GM19455 (cell line): ENCODE data around the gene THAP9.
"Not testable (repeated sequence)": the region's sequence is repeated elsewhere in the genome, so short reads cannot be mapped to it uniquely, and the experiment has no call there.

ENCODE experiments used
- ATAC-seq: cut with Tn5 transposase; IDR thresholded peaks from one replicate; pipeline ENCODE4 v1.9.1; 2021; ENCODE audit not compliant: unreplicated experiment

The THAP9 gene

GRCh38 chr4:82892467-82892802 lies 8.1 kb upstream of the THAP9 start:
- ATAC-seq, result no peak

GRCh38 chr4:82893942-82894341 lies 6.6 kb upstream of the THAP9 start:
- no peak for ATAC-seq

- no peak for ATAC-seq
Observed at GRCh38 chr4:82896755-82897154, 3.8 kb upstream of the THAP9 start.

DNA sequence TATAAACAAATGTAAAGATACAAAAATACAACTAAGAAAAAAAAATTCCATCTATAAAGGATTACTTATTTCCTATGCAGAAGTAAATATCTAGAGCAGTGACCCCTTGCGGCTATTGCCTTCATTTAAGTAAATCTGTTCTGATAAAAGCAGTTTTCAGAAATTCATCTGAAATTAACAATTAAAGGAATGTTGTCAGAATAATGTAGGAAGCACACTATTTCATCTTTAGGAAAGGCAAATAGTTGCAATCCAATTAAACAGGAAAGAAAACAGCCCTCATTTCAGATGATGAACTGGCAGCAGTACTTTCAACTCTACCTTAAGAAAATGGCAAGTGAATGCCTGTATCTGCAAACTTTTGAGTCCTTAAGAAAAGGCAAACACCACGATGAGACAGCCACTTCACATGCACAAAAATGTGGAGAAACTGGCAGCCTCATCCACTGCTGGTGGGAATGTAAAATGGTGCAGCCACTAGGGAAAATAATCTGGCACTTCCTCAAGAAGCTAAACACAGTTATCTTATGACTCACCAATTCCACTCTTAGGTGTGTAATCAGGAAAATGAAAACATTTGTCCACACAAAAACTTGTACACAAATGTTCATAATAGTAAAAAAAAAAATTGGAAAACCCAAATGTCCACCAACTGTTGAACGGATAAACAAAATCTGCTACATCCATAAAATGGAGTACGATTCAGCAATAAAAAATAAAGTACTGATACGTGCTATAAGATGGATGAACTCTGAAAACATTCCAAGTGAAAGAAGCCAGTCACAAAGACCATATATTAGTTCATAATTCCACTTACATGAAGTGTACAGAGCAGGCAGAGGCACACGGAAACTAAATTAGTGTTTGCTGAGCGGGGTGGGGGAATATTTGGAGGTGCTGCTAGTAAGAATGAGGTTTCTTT lies 2.0 kb upstream of the THAP9 start:
- ATAC-seq, result no peak

- no peak for ATAC-seq
Observed at GRCh38 chr4:82899374-82900065, 1.0 kb upstream of the THAP9 start.

- peak; percentile 1 for ATAC-seq
Observed at GRCh38 chr4:82900066-82900410, 497 bp upstream of the THAP9 start.

- ATAC-seq, result no peak
Observed at GRCh38 chr4:82901183-82901718, 716 bp downstream of the THAP9 start.

DNA sequence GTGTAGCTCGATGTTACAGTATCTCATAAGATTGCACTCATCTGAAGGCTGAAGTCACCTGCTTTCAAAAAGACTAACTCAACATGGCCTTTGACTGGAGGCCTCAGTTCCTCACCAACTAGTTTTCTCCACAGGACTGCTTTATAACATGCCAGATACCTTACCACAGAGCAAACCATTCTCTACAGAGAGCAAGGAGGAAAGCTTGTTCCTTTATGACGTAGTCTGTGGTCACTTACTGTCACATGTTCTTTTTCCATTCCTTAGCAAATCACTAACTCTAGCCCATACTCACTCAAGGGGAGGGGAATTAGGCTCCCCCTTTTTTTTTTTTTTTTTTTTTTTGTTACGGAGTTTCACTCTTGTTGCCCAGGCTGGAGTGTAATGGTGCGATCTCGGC lies 3.2 kb downstream of the THAP9 start:
- ATAC-seq, result no peak

DNA sequence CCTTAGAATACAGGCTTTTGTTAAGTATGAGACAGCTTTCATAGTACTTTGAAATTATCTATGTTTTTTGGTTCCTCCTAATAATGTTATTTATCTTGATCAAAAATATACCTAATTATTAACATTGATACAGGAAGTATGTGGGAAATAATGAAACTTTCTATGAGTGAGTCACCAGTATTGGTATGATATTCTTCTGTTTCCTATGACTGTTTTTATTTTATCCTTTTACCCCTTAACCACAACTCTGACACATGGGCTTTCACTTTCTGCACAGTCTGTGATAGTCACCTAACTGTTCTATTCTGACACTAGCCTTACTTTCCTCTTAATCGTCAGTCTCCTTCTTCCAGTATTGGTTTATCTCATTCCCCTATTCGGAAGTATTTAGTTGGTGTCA lies 4.7 kb downstream of the THAP9 start:
- peak; percentile 39 for ATAC-seq

- no peak for ATAC-seq
Observed at GRCh38 chr4:82906469-82906868, 5.9 kb downstream of the THAP9 start.

GRCh38 chr4:82909326-82909725 lies 8.8 kb downstream of the THAP9 start:
- no peak for ATAC-seq

GRCh38 chr4:82913305-82913704 lies 12.8 kb downstream of the THAP9 start:
- ATAC-seq, result no peak

DNA sequence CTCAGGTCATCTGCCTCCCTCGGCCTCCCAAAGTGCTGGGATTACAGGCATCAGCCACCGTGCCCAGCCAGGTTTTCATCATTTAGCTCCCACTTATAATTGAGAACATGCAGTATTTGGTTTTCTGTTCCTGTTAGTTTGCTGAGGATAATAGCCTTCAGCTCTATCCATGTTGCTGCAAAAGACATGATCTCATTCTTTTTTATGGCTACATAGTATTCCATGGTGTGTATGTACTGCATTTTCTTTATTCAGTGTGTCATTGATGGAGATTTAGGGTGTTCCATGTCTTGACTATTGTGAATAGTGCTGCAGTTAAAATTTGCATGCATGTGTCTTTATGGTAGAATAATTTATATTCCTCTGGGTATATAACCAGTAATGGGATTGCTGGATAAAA lies 13.4 kb downstream of the THAP9 start:
- not testable (repeated sequence) for ATAC-seq

DNA sequence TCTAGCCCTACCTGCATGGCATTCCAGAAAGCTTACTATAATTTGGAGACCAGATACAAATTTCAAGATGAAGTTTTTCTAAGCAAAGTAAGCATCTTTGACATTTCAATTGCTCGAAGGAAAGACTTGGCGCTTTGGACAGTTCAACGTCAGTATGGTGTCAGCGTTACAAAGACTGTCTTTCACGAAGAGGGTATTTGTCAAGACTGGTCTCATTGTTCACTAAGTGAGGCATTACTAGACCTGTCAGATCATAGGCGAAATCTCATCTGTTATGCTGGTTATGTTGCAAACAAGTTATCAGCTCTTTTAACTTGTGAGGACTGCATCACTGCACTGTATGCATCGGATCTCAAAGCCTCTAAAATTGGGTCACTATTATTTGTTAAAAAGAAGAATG lies 17.6 kb downstream of the THAP9 start:
- no peak for ATAC-seq

- no peak for ATAC-seq
Observed at GRCh38 chr4:82919386-82919785, 18.9 kb downstream of the THAP9 start.

GRCh38 chr4:82921795-82922194 lies 21.3 kb downstream of the THAP9 start:
- ATAC-seq, result no peak

- ATAC-seq, result no peak
Observed at GRCh38 chr4:82930848-82931755, 30.6 kb downstream of the THAP9 start.

DNA sequence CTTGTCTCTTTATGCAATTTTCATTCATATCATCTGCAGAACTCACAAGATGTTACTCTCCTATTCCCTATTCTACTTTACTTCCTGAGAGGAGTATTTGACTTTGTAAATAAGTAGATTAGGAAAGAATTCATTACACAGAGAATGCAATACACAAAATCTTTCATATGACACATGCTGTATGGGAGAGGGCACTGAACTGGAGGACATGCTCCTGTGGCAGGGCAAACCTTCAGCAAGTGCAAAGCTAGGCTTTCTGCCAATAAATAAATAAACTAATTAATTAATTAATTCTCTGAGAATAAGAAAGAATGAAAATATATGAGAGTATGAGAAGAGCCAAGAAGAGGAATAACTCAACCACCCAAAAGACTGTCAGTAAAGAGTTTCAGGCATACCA lies 33.9 kb downstream of the THAP9 start:
- ATAC-seq, result no peak

DNA sequence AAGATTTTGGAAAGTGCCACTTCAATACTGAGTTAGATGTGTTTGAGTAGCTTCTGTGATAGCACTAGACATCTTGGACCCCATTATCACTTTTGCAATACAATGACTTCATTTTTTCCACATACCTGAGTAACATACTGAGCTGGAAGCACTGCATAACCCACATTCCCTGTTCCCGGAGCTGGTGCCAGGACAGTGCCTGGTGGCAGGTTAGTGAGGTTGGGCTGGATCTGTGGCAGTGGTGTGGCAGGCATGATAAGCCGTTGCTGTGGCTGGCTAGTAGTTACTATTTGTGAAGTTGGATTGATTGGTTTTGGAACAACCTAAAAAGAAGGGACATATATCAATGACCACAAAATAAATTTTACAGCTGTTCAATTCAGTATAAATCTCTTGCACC lies 38.9 kb downstream of the THAP9 start:
- no peak for ATAC-seq

- no peak for ATAC-seq
Observed at GRCh38 chr4:82947498-82947897, 47.0 kb downstream of the THAP9 start.

DNA sequence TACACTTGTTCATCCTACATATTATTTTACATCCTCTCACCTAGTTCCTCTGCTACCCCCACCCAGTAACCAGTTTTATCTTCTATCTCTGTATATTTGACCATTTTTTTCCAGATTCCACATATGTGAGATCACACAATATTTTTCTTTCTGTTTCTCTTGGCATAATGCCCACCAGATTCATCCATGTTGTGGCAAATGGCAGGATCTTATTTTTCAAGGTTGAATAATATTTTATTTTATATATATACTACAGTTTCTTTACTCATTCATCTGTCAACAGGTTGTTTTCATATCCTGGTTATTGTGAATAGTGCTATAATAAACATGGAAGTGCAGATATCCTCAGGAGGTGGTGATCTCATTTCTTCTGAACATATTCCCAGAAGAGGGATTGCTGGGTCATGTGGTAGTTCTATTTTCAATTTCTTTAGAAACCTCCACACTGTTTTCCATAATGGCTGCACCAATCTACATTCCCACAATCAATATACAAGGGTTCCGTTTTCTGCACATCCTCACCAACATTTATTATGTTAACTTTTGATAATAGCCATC lies 48.2 kb downstream of the THAP9 start:
- no peak for ATAC-seq
